HG03039 (cell line): ENCODE measurements around the gene SSH3.
"Not testable (repeated sequence)": the region's sequence is repeated elsewhere in the genome, so short reads cannot be mapped to it uniquely, and the experiment has no call there.

Experiments used
- ATAC-seq: cut with Tn5 transposase; IDR thresholded peaks from one replicate; pipeline ENCODE4 v1.9.1; 2021; ENCODE audit warnings: mild to moderate bottlenecking, moderate library complexity; ENCODE audit not compliant: unreplicated experiment

The SSH3 gene, protein sequence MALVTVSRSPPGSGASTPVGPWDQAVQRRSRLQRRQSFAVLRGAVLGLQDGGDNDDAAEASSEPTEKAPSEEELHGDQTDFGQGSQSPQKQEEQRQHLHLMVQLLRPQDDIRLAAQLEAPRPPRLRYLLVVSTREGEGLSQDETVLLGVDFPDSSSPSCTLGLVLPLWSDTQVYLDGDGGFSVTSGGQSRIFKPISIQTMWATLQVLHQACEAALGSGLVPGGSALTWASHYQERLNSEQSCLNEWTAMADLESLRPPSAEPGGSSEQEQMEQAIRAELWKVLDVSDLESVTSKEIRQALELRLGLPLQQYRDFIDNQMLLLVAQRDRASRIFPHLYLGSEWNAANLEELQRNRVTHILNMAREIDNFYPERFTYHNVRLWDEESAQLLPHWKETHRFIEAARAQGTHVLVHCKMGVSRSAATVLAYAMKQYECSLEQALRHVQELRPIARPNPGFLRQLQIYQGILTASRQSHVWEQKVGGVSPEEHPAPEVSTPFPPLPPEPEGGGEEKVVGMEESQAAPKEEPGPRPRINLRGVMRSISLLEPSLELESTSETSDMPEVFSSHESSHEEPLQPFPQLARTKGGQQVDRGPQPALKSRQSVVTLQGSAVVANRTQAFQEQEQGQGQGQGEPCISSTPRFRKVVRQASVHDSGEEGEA

DNA sequence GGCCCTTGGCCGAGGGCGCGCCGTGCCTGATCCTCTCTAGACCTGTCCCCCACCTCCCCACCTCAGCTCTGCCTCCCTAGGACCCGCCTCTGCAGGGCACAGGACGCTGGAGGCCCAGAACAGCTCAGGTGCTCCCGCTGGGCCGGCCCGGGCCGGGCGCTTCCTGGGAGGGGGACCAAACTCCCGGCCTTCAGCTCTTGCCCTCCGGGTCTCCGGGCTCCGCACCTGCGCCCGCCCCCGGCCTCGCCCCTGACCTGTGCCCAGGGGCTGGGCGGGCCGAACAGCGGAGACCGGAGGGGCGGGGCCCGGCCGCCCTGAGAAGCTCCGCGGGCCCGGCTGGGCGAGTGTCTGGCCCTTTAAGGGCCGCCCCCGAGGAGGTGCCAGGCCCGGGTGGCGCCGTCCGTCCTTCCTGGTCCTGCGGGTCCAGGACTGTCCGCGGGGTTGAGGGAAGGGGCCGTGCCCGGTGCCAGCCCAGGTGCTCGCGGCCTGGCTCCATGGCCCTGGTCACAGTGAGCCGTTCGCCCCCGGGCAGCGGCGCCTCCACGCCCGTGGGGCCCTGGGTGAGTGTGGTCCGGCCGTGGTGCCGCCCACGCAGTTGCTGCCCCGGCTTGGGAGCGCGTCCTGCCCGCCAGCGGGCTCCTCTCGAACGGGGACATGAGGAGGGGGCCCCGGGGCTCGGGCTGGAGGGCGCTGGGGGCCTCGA, at the start of gene SSH3:
Gene SSH3 (plus strand): TSS at position 399 of the 703 bp plus-strand sequence. CDS start 96 bp downstream, at position 495.
- ATAC-seq, result no peak

DNA sequence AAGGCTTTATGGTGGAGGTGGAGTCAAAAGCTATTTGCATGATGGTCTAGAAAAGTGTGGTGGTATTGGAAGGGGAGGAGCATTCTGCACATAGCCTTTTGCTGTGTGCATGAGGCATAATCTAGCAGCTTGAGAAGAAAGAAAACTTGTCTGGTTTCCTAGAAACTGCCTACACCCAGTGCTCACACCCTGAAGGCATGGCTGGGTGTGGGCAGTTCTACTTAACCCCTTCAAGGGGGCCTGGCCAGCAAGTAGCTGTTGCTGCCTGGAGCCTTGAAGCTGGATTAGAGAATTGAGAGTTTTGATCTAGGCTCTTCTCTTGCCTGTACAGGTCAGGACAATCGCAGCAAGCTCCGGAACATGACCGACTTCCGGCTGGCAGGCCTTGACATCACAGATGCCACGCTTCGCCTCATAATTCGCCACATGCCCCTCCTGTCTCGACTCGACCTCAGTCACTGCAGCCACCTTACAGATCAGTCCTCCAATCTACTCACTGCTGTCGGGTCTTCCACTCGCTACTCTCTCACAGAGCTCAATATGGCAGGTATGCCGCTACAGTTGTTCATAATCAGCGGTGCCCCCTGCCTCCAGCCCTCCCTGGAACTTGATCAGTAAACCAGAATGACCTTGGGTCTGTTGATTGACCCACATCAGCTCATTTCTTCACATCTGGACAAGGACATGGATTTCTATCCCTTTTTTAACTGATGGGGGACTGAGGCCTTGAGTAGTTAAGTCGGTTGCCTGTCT, 49.3 kb upstream of the SSH3 start:
- ATAC-seq, result no peak

GRCh38 chr11:67254798-67255197, 48.5 kb upstream of the SSH3 start:
- no peak for ATAC-seq

- ATAC-seq, result no peak
Observed at GRCh38 chr11:67255353-67255752, 48.0 kb upstream of the SSH3 start.

- ATAC-seq, result no peak
Observed at GRCh38 chr11:67255864-67256263, 47.5 kb upstream of the SSH3 start.

- no peak for ATAC-seq
Observed at GRCh38 chr11:67256477-67257135, 46.7 kb upstream of the SSH3 start.

- no peak for ATAC-seq
Observed at GRCh38 chr11:67260406-67260805, 42.9 kb upstream of the SSH3 start.

DNA sequence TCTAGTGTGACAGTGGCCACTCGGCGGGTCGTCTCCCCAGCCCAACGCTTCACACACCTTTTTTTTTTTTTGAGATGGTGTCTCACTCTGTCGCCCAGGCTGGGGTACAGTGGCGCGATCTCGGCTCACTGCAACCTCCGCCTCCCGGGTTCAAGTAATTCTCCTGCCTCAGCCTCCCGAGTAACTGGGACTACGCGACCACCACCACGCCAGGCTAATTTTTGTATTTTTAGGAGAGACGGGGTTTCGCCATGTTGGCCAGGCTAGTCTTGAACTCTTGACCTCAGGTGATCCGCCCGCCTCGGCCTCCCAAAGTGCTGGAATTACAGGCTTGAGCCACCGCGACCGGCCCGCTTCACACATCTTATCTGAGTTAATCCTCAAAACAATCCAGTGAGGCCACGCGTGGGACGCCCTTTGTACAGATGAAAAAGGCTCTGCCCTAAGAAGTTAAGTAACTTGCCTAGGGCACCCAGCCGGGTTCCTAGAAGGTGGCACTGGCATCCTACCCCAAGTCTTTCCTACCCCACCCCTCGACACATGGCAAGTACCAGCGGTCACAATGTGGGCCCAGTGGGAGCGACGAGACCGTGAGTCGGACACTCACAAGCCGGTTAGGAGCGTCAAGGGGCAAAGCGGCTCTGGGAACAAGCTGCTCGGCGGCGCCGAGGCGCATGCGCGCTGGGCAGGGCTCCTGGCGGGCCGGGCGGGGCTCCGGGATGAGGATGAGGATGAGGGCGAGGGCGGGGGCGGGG, 42.3 kb upstream of the SSH3 start:
- ATAC-seq, result not testable (repeated sequence)

GRCh38 chr11:67261640-67261945, 41.7 kb upstream of the SSH3 start:
- no peak for ATAC-seq

- no peak for ATAC-seq
Observed at GRCh38 chr11:67261946-67262681, 41.2 kb upstream of the SSH3 start.

- ATAC-seq, result no peak
Observed at GRCh38 chr11:67262731-67263675, 40.3 kb upstream of the SSH3 start.

GRCh38 chr11:67264260-67264659, 39.1 kb upstream of the SSH3 start:
- ATAC-seq, result no peak

DNA sequence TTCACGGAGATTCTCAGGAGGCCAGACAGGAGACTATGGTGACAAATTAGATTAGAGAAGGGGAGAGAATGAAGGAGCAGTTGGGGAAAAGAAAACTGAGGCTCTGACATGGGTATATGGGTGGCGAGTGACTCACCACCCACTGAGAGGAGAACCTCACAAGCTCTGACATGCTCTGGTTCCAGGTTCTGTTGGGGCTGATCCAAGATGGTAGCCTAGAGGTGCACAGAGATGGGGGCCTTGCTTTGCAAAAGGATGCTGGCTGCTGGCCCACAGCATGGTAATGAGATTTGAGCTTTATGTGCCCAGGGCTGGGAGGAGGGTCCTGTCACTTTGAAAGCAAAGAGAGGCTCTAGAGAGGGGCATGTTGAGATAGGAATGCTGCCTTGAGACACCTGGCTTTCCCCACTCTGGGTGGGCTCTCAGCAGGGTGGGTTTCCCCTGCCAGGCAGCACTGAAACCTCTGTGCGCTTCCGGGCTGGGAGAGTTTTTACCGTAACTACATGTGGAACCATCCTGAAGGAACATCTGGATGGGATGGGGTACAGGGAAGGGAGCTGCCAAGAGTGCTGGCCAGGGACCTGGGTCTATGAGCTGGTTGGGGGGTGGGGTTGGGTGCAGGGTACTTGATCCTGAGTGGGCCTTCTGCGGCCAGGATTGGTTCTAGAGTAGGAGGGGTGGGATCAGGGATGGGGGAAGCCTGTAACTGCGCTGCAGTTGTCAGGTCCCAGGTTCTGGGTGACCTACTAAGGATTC, 38.3 kb upstream of the SSH3 start:
- ATAC-seq, result no peak

DNA sequence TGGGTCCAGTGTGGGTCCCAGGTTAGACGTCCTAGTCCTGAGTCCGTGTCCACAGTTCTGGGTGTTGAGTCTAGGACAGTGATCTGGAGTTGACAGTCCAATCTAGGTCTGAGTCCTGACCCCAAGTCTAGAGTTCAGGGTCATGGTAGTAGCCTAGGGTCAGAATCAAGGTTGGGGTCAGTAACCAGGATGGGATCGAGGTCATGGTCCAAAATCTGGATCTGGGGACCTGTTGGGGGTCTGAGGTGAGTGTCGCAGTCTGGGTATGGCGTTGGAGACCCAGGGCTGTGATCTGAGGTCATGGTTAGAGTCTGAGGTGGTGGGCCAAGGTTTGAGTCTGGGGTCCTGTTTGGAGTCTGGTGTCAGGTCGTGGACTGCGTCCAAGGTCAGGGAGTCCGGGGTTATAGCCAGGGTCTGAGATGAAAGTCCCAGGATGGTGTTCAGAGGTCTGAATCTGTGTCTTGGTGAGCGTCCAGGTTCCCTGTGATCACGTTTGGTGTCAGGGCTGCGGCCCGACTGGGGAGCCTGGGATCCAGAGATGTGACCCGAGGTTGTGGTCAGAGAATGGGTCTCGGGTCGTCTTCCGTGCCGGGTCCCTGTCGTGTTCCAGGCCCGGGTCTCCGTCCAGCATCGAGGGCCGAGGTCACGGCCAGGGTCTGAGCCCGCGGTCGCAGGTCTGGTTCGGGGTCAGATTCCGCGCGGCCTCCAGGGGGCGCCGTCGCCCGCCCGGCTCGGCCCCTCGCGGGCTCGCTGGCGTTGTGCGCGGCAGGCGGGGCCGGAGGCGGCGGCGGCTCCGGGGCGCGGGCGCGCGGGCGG, 37.5 kb upstream of the SSH3 start:
- no peak for ATAC-seq

DNA sequence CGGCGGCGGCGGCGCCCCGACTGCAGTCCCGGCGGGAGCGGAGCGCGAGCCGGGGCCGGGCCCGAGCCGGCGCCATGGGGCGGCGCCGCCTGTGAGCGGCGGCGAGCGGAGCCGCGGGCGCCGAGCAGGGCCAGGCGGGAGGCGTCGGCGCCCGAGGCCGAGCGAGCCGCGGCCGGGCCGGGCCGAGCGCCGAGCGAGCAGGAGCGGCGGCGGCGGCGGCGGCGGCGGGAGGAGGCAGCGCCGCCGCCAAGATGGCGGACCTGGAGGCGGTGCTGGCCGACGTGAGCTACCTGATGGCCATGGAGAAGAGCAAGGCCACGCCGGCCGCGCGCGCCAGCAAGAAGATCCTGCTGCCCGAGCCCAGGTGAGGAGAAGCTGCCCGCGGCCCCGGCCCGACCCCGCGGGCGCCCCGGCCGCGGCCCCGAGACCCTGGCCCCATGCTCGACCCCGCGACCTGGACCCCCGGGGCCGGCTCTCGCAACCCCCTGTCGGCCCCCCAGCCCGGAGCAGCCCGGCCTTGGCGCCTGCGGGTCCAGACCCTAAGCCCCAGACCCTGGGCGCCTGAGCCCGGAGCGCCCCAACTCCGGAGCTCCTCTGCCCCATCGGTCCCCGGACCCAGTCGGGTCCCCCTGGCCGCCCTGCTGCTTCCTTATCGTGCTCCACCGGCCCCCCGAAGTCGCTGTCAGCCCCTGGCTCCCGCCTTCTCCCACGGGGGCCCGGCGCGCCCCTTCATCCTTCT, 36.7 kb upstream of the SSH3 start, which contains the start of gene GRK2:
Gene GRK2 (plus strand): TSS at position 25 of the 739 bp plus-strand sequence. CDS start 227 bp downstream, at position 252.
- ATAC-seq, result no peak
